ENCODE data around the gene COBL.

The COBL gene

GRCh38 chr7:51162724-51163329, 153.8 kb downstream of the COBL start:
- peak; percentile 82 for TF ChIP-seq CTCF (IDR thresholded peaks at IDR 0.05)

- no peak for TF ChIP-seq CTCF (IDR thresholded peaks at IDR 0.05)
These were observed 154.7 kb downstream of the COBL start for GRCh38 chr7:51161937-51162336.

- peak; percentile 97 for TF ChIP-seq CTCF (IDR thresholded peaks at IDR 0.05)
These were observed 155.5 kb downstream of the COBL start for GRCh38 chr7:51160990-51161615.

GRCh38 chr7:51160411-51160810, 156.2 kb downstream of the COBL start:
- no peak for TF ChIP-seq CTCF (IDR thresholded peaks at IDR 0.05)

- no peak for TF ChIP-seq CTCF (IDR thresholded peaks at IDR 0.05)
These were observed 157.7 kb downstream of the COBL start for GRCh38 chr7:51158742-51159445.

- TF ChIP-seq CTCF (IDR thresholded peaks at IDR 0.05), result no peak
These were observed 158.4 kb downstream of the COBL start for GRCh38 chr7:51158211-51158610.

- TF ChIP-seq CTCF (IDR thresholded peaks at IDR 0.05), result no peak
These were observed 162.4 kb downstream of the COBL start for GRCh38 chr7:51154201-51154600.

All from LNCAP (cell line).